LNCAP (cell line): ENCODE data around the gene CSTPP1.

ENCODE experiments used
- TF ChIP-seq, protein P1 (sequence below): fragments of 450-650 bp; IDR thresholded peaks from 2 replicates; pipeline ENCODE4 v1.5.1; 2017; ENCODE audit warnings: mild to moderate bottlenecking

CSTPP1 gene

GRCh38 chr11:47067401-47067800 is 130.8 kb downstream of the CSTPP1 start:
- TF ChIP-seq, protein P1, sequence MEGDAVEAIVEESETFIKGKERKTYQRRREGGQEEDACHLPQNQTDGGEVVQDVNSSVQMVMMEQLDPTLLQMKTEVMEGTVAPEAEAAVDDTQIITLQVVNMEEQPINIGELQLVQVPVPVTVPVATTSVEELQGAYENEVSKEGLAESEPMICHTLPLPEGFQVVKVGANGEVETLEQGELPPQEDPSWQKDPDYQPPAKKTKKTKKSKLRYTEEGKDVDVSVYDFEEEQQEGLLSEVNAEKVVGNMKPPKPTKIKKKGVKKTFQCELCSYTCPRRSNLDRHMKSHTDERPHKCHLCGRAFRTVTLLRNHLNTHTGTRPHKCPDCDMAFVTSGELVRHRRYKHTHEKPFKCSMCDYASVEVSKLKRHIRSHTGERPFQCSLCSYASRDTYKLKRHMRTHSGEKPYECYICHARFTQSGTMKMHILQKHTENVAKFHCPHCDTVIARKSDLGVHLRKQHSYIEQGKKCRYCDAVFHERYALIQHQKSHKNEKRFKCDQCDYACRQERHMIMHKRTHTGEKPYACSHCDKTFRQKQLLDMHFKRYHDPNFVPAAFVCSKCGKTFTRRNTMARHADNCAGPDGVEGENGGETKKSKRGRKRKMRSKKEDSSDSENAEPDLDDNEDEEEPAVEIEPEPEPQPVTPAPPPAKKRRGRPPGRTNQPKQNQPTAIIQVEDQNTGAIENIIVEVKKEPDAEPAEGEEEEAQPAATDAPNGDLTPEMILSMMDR = no peak

GRCh38 chr11:47070769-47071168 is 134.2 kb downstream of the CSTPP1 start:
- TF ChIP-seq, protein P1 = no peak

GRCh38 chr11:47071341-47071740 is 134.8 kb downstream of the CSTPP1 start:
- TF ChIP-seq, protein P1 = no peak

DNA sequence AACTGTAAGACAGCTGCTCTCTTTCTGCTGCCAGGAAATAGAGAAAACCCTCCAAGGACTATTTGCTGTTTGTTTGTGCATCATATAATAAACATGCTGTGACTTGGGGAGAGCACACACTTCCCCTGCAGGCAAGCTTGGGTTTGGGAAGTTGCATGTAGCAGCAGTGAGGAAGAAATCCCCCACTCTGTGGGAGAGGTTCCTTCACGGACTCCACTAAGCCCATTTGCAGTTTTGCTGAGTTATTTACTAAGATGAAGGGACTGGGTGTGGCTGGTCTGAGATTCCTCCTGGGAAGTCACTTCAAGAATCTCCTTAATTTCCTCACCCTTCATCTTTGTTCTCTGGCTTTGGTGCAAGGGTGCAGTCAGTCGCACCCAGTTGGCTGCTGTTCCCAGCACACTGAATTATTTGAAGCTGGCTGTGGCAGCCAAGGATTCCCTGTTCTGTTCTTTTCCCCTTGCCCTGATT is 135.3 kb downstream of the CSTPP1 start:
- TF ChIP-seq, protein P1 = no peak

DNA sequence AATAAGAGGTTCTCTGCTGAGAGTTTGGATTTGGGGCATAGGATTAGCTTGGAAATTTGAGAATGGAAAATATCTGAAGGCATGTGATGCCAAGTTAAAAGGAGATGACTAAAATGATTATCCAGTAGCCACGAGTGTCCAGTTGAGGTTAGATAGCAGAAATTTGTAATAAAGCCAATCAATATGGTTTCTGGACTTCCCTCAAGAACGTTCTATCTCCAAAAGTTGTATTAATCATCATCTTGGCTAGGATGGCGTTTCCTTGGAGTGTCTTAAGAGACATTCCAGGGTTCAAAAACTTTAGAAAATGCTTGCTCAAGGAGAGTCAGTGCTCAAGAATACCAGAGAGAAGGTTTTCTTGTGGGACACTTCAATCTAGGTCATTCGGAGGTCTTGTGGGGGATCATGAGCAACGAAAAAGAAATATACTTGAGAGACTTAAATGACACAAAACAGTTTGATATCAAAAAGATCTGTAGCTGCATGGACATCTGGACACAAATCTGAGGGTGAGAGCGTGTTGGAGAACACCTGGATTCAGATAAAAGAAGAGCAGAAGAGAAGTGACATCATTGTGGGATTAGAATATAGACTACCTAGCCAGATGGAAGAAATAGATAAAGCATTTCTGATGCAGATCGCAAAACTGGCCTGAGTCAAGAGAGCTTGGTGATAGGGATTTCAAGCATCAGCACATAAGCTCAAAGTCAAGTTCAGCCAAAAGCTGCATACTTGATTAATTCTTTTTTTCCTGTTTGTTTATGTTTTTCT is 142.4 kb downstream of the CSTPP1 start:
- TF ChIP-seq, protein P1 = no peak

GRCh38 chr11:47083913-47084312 is 147.4 kb downstream of the CSTPP1 start:
- TF ChIP-seq, protein P1 = no peak

DNA sequence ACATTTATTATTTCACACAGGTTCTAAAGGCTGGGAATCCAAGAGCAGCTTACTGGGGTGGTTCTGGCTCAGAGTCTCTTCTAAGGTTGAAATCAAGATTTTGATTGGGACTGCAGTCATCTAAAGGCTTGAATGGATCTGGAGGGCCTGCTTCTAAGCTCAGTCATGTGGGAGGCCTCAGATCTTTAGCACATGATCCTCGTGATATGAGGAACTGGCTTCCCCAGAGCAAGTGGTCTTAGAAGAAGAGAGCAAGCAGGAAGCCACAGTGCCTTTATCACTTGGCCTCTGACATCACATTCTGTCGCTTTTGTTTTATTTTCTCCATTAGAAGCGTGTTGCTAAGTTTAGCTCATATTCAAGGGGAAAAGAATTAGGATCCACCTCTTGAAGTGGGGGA is 151.2 kb downstream of the CSTPP1 start:
- TF ChIP-seq, protein P1 = no peak

- TF ChIP-seq, protein P1 = no peak
These were observed 157.0 kb downstream of the CSTPP1 start for GRCh38 chr11:47093541-47093940.
